OCI-LY7 (cell line): Measurements from ENCODE around the gene KCNN3. TPM values are rescaled to one million over a fixed set of nuclear protein-coding genes. Genes with fewer than 3 reads are reported as not detected.

Experiments used
- BruUV-seq: library from RNA; stranded (reverse); fragments of 400-500 nt; replicated peaks from 2 replicates; lab custom pipeline; 2021; lab: Mats Ljungman, UMichigan
- CTCF ChIA-PET: fragments of 300-600 bp; sonication (Branson Sonifier 250); formaldehyde crosslinking; loops from one replicate; lab custom pipeline; 2022; ENCODE audit warnings: antibody characterized with exemption; ENCODE audit not compliant: unreplicated experiment; lab: Charles Lee
- POLR2A ChIA-PET: fragments of 300-600 bp; sonication (Branson Sonifier 250); formaldehyde crosslinking; loops from one replicate; lab custom pipeline; 2022; ENCODE audit warnings: antibody characterized with exemption; lab: Charles Lee
- DNase-seq: peaks from one replicate; pipeline ENCODE4 v3.0.0-alpha.2; 2015; ENCODE audit warnings: low spot score
- H2AFZ ChIP-seq: fragments of 200-600 bp; sonication (generic), shearing (Covaris generic); 2 replicates; pipeline ENCODE4 v1.6.1; 2014; ENCODE audit warnings: mild to moderate bottlenecking, antibody characterized with exemption, low read length, moderate library complexity
- H3K27ac ChIP-seq: fragments of 200-600 bp; sonication (generic); 2 replicates; pipeline ENCODE4 v1.5.1; 2014; ENCODE audit warnings: mixed run types, low read depth, mild to moderate bottlenecking, moderate library complexity, low read length, inconsistent platforms; ENCODE audit not compliant: poor library complexity, severe bottlenecking
- H3K36me3 ChIP-seq: fragments of 200-600 bp; sonication (generic); 2 replicates; pipeline ENCODE4 v1.6.1; 2014; ENCODE audit warnings: mild to moderate bottlenecking, antibody characterized with exemption, low read length, moderate library complexity, mixed read lengths; ENCODE audit not compliant: insufficient read depth
- H3K4me1 ChIP-seq: fragments of 200-600 bp; sonication (generic); 2 replicates; pipeline ENCODE4 v1.5.1; 2014; ENCODE audit warnings: mild to moderate bottlenecking, low read length; ENCODE audit not compliant: insufficient read depth, poor library complexity, severe bottlenecking
- H3K4me2 ChIP-seq: fragments of 200-600 bp; sonication (generic); 2 replicates; pipeline ENCODE4 v1.6.1; 2014; ENCODE audit warnings: mild to moderate bottlenecking, low read length
- H3K4me3 ChIP-seq: fragments of 200-600 bp; sonication (generic); 2 replicates; pipeline ENCODE4 v1.5.1; 2014; ENCODE audit warnings: mild to moderate bottlenecking, low read depth, low read length; ENCODE audit not compliant: poor library complexity, severe bottlenecking
- H3K79me2 ChIP-seq: fragments of 200-600 bp; sonication (generic); 2 replicates; pipeline ENCODE4 v1.6.1; 2016; ENCODE audit warnings: low read depth, mild to moderate bottlenecking, low read length, moderate library complexity, mixed read lengths; ENCODE audit not compliant: insufficient read depth
- H3K9me2 ChIP-seq: fragments of 200-600 bp; sonication (generic); 2 replicates; pipeline ENCODE4 v1.6.1; 2016; ENCODE audit warnings: mild to moderate bottlenecking, low read length, mixed read lengths; ENCODE audit not compliant: insufficient read depth
- H3K9me3 ChIP-seq: fragments of 200-600 bp; sonication (generic); 2 replicates; pipeline ENCODE4 v1.6.1; 2014; ENCODE audit warnings: mild to moderate bottlenecking, mixed run types, low read length, mixed read lengths
- H4K20me1 ChIP-seq: fragments of 200-600 bp; sonication (generic); 2 replicates; pipeline ENCODE4 v1.6.1; 2014; ENCODE audit warnings: mild to moderate bottlenecking, antibody characterized with exemption, low read length, moderate library complexity, mixed read lengths; ENCODE audit not compliant: insufficient read depth
- EZH2phosphoT487 ChIP-seq: fragments of 200-600 bp; sonication (generic); IDR thresholded peaks from 2 replicates; pipeline ENCODE4 v1.6.1; 2018; ENCODE audit warnings: low read depth, borderline replicate concordance, mild to moderate bottlenecking, mixed run types, antibody characterized with exemption, low read length, moderate library complexity, mixed read lengths
- intact Hi-C: fragments of 100-400 bp; cut with micrococcal nuclease; formaldehyde crosslinking; loops from one replicate; pipeline ENCODE4 v1.10.0; 2022; ENCODE audit not compliant: unreplicated experiment
- total RNA-seq, 2 experiments: library from RNA; depleted of rRNA in 1 of 2; stranded (reverse); fragments of >200 nt in 1 of 2; shearing (Covaris generic) in 1 of 2; gene quantifications; 2 replicates each; pipeline ENCODE4 v1.2.3, GENCODE V29; 2014 to 2022
- TF ChIP-seq, protein P1 (sequence below): fragments of 200-600 bp; sonication (generic); conservative IDR thresholded peaks from 2 replicates; pipeline ENCODE4 v1.5.1; 2014; ENCODE audit warnings: mild to moderate bottlenecking, antibody characterized with exemption, low read length, moderate library complexity, mixed read lengths

The KCNN3 gene
- total RNA-seq, 2 experiments from 2014 or later, result 14.8 to 50.8 TPM

DNA sequence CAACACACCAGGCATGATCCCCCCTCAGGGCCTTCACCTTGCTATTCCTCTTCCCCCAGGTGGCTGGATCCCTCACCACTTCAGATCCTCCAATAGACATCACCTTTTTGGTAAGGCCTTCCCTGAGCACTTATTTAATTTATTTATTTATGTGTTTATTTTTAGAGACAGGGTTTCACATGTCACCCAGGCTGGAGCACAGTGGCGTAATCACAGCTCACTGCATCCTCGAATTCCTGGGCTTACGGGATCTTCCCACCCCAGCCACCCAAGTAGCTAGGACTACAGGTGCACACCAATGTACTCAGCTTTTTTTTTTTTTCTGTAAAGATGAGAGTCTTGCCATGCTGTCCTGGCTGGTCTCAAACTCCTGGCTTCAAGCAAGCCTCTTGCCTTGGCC lies 17.2 kb downstream of the KCNN3 start:
- BruUV-seq, result no TSS peak
- TF ChIP-seq, protein P1, sequence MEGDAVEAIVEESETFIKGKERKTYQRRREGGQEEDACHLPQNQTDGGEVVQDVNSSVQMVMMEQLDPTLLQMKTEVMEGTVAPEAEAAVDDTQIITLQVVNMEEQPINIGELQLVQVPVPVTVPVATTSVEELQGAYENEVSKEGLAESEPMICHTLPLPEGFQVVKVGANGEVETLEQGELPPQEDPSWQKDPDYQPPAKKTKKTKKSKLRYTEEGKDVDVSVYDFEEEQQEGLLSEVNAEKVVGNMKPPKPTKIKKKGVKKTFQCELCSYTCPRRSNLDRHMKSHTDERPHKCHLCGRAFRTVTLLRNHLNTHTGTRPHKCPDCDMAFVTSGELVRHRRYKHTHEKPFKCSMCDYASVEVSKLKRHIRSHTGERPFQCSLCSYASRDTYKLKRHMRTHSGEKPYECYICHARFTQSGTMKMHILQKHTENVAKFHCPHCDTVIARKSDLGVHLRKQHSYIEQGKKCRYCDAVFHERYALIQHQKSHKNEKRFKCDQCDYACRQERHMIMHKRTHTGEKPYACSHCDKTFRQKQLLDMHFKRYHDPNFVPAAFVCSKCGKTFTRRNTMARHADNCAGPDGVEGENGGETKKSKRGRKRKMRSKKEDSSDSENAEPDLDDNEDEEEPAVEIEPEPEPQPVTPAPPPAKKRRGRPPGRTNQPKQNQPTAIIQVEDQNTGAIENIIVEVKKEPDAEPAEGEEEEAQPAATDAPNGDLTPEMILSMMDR, result no peak
- no peak for TF ChIP-seq EZH2phosphoT487
- H3K9me2 ChIP-seq, result no peaks in the 10 kb centered on the region
- H3K4me2 ChIP-seq, result no peak overlapping the region
- H3K27ac ChIP-seq, result no peak overlapping the region
- H3K36me3 ChIP-seq, result peaks cover 25% of the 10 kb centered on the region; the same call in 1 of the 2 replicates
- POLR2A ChIA-PET, result interaction anchor here (0.7 kb wide), 2 partner anchors 14 to 111 kb away, joined by 3 read pairs; no protein-coding TSS in a partner anchor
- no peaks in the 10 kb centered on the region for H3K9me3 ChIP-seq
- H3K79me2 ChIP-seq, result peaks cover 44% of the 10 kb centered on the region; the same call in 1 of the 2 replicates
- CTCF ChIA-PET, result interaction anchor here (1.0 kb wide), 1 partner anchor 14 kb away, joined by 3 read pairs; no protein-coding TSS in a partner anchor
- no peak overlapping the region for H2AFZ ChIP-seq
- H3K4me1 ChIP-seq, result peaks cover 26% of the 10 kb centered on the region
- peaks cover 6% of the 10 kb centered on the region; the same call in 1 of the 2 replicates for H4K20me1 ChIP-seq
- no peak for DNase-seq
- H3K4me3 ChIP-seq, result no peak overlapping the region
- intact Hi-C loops, result no loop called here

DNA sequence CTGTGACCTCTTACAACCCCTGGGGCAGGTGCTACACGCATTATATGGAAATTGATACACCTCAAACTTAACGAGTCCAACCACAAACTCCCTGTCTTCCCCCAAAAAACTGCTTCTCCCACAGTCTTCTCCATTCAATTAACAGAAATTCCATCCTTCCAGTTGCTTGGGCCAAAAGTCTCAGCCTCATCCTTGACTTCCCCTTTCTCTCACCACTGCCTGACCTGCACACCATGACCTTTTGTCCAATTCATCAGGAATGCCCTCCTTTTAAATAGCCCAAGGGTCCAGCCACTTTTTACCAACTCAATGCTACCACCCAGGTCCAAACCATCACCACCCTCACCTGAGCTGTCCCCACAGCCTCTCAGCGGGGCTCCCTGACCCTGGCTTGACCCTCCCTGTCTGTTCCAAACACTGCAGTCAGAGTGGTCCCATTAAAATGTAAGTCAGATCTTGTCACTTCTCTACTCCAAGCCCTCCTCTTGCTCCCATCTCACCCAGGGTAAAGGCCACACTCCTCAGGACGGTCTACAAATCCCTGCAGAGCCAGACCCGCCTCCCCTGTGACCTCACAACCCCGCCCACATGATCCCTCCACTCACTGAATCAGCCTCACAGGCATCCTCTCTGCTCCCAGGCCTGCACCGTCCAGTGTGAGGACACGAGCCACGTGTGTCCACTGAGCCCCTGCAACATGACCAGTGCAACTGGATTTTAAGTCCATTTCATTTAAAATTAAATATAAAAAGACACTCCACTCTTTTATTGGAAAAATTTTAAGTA lies 18.5 kb downstream of the KCNN3 start:
- H3K4me3 ChIP-seq, result no peak overlapping the region
- peaks cover 33% of the 10 kb centered on the region; the same call in 1 of the 2 replicates for H3K79me2 ChIP-seq
- CTCF ChIA-PET, result no interaction called here
- peaks cover 25% of the 10 kb centered on the region; the same call in 1 of the 2 replicates for H3K36me3 ChIP-seq
- TF ChIP-seq, protein P1, result no peak
- TF ChIP-seq EZH2phosphoT487, result no peak
- no peak overlapping the region for H3K27ac ChIP-seq
- H3K9me2 ChIP-seq, result no peaks in the 10 kb centered on the region
- BruUV-seq, result no TSS peak
- DNase-seq, result no peak
- H3K4me2 ChIP-seq, result no peak overlapping the region
- H4K20me1 ChIP-seq, result peaks cover 6% of the 10 kb centered on the region; the same call in 1 of the 2 replicates
- H3K4me1 ChIP-seq, result peaks cover 18% of the 10 kb centered on the region
- intact Hi-C loops, result no loop called here
- H3K9me3 ChIP-seq, result no peaks in the 10 kb centered on the region
- POLR2A ChIA-PET, result no interaction called here
- H2AFZ ChIP-seq, result no peak overlapping the region
